GM18867 (cell line): ENCODE data around the gene BRMS1.
A peak's percentile ranks its signal among the peaks of the same experiment; 100 is the strongest.
"Not testable (repeated sequence)": the region's sequence is repeated elsewhere in the genome, so short reads cannot be mapped to it uniquely, and the experiment has no call there.

Experiments used
- ATAC-seq: cut with Tn5 transposase; IDR thresholded peaks from one replicate; pipeline ENCODE4 v1.9.1; 2021; ENCODE audit warnings: mild to moderate bottlenecking, moderate library complexity; ENCODE audit not compliant: unreplicated experiment

The BRMS1 gene, protein sequence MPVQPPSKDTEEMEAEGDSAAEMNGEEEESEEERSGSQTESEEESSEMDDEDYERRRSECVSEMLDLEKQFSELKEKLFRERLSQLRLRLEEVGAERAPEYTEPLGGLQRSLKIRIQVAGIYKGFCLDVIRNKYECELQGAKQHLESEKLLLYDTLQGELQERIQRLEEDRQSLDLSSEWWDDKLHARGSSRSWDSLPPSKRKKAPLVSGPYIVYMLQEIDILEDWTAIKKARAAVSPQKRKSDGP

DNA sequence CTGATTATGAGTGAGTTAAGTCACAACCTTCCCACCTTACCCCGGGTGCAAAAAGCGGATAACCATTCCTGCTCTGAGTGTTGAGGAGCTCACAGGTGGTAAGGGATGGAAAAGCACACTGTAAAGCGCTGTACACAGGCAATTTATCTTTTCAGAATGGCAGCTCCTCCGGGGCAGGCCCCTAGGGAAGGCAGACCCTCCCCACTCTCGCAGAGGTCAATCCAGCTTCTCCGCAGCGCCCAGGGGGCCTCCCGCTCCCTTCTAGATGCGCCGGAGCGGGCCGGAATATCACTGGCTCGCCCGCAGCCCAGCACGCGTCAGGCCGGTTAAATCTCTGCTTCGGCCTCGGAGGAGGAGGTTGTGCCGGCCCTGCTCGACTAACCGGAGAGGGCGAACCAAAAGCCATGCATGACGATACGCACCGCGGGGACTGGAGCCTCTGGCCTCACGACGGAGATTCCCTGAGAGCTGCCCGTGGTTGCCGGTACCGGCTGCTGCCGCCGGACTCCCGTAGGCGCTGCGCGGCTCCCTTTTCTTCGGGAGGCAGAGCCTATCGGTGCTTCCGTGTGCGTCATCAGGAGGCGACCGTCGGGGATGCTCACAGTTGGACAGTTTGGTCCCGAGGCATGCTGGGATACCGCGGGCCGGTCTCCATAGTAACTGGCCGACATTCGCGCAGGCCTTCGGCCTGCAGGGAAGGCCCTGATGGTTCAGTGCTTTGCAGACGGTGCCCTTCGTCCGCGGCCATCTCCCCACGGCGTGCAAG lies at the start of gene BRMS1:
Gene BRMS1, minus strand, starts transcription at position 555 of the 766 bp plus-strand sequence. CDS start 2,870 bp downstream, outside the sequence.
- peak; percentile 70 for ATAC-seq

DNA sequence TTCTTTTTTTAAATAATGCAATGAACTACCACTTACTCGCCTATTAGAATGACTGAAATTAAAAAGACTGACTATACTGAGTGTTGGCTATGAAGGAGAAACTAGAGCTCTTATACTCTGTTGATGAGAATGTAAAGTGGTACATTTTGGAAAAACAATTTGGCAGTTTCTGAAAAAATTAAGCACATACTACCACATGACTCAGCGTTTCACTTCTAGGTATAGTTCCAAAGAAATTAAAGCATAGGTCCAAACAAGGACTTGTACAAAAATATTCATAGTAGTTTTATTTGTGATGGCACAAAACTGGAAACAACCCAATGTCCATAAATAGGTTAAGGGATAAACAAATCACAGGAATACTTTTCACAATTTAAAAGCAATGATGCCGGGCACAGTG lies 49.0 kb upstream of the BRMS1 start:
- no peak for ATAC-seq

DNA sequence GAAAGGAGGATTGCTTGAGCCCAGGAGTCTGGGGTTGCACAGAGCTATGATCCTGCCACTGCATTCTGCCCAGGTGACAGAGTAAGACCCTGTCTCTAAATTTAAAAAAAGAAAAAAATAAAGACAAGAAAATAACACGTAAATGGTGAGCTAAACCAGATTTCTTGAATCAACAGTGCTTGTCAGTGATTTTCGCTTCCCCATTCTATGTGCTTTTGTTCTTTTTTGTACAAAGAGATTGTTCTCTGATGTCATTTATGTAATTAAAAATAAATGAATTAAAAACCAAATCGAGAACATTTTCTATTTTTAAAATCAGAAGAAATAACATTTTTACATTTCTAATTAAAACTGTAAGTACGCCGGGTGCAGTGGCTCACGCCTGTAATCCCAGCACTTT lies 46.4 kb upstream of the BRMS1 start:
- ATAC-seq, result no peak

GRCh38 chr11:66388780-66389386 lies 44.0 kb upstream of the BRMS1 start:
- no peak for ATAC-seq

- no peak for ATAC-seq
These were observed 41.5 kb upstream of the BRMS1 start for GRCh38 chr11:66386171-66387069.

DNA sequence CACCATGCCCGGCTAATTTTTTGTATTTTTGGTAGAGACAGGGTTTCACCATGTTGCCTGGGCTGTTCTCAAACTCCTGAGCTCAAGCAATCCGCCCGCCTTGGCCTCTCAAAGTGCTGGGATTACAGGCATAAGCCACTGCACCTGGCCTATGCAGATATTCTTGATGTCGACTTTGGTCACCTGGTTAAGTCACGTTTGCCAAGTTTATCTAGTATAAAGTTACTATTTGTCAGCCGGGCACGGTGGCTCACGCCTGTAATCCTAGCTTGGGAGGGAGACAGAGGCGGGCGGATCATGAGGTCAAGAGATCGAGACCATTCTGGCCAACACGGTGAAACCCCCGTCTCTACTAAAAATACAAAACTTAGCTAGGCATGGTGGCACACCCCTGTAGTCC lies 39.4 kb upstream of the BRMS1 start:
- not testable (repeated sequence) for ATAC-seq

GRCh38 chr11:66380264-66380663 lies 35.4 kb upstream of the BRMS1 start:
- ATAC-seq, result not testable (repeated sequence)

DNA sequence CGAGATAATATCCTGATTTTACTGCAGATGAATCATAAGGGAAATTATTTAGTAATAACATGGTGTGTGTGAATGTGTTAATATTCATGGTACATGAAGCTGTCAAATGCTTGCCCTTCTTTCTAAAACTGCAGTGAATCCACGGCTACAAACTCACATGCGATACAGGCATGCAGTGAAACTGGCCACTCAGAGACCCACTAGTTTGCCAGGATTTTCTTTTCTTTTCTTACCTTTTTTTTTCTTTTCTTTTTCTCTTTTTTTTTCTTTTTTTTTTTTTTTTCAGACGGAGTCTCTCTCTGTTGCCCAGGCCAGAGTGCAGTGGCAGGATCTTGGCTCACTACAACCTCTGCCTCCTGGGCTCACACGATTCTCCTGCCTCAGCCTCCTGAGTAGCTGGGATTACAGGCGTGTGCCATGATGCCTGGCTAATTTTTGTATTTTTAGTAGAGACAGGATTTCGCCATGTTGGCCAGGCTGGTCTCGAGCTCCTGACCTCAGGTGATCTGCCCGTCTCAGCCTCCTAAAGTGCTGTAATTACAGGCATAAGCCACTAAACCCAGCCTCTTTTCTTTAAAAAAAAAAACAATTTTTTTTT lies 28.9 kb upstream of the BRMS1 start:
- ATAC-seq, result not testable (repeated sequence)

GRCh38 chr11:66373265-66373664 lies 28.4 kb upstream of the BRMS1 start:
- no peak for ATAC-seq

DNA sequence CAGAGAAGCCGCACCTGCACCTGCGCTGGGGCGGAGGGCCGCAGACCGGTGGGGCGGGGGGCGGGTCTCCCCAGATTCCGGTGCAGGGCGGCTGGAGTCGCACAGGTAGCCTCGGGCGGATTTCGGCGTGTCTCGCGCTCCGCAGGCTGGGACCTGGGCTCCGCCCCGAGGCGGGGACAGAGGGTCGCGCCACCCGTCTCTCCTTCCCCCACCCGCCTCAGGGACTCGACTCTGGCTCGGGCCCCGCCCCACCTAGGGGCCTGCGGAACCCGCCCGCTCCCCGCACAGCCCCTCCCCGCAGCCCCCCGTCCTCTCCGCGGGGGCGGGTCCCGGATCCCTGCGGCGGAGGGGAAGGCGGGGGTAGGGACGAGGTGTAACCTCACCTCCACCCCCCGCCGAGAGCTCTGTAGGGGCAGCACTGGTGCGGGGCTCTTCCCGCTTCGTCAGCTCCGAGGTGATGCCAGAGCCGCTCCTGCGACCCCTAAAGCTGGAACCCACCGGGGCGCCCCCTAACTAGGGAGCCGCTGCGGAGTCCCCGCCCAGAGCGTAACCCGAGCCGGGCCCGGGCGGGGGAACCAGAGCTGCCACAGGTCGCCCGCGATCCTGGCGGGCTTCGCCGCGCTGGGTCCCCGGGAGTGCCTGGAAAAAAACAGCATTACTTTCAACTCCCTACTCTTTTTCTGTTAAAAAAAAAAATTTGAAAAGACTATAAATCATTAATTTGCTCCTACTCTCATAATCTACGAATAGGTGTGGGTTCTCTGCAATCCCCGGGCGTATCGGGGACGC lies 26.9 kb upstream of the BRMS1 start, which contains the start of gene SLC29A2:
Gene SLC29A2, minus strand, starts transcription at position 134 of the 789 bp plus-strand sequence. CDS start 169 bp downstream, outside the sequence.
- peak; percentile 66 for ATAC-seq

DNA sequence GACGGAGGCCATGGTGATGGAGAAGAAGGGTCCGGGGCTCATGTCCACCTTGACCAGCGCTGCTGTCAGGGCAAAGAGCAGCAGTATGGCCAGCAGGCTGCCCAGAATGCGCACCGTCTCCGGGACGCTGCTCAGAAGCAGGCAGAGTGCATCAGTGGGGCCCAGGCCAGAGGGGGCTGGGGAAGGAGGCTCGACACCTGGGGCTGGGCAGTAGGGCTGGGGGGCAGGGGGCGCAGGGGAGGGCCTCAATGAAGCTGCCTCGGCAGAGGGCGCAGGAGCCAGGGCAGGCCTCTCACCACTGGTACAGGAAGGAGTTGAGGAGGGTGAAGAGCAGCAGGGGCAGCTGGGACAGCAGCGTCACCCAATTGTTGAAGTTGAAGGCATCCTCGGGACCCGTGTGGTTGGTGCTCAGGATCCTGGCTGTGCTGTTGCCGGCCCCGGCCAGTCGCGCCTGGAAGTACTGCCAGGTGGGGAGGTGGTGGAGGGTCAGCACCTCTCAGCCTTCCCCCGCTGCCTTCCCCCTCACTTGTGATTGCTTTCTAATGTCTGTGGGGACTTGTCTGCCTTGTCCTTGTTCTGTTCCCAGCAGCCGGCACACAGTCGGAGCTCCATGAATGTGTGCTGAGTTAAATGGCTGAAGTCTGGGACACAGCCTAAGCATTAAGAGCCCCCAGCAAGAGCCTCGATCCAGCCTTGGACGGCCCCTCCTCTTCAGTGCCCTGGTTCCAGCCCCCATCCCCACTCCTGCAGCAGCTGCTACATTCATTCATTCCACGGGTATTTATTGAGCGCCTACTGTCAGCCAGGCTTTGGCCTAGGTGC lies 24.4 kb upstream of the BRMS1 start:
- no peak for ATAC-seq

DNA sequence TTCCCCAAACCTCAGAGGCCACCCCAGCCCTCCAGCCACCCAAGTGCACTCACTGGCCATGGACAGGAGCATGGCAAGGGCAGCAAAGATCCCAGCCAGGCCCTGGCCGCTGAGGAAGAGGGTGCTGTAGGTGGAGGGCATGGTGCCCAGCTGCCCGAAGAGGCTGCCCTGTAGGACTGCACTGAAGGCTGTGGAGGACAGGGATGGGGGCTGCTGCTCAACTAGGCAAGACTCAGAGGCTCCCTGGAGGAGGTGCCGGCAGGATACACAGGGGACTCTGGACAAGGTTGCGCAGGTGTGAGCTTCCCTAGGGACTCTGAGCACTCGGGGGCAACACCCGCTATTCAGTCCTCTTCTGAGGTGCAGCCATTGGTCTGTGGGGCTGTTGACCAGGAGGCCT lies 23.6 kb upstream of the BRMS1 start:
- ATAC-seq, result no peak

GRCh38 chr11:66367561-66368312 lies 22.8 kb upstream of the BRMS1 start:
- no peak for ATAC-seq

DNA sequence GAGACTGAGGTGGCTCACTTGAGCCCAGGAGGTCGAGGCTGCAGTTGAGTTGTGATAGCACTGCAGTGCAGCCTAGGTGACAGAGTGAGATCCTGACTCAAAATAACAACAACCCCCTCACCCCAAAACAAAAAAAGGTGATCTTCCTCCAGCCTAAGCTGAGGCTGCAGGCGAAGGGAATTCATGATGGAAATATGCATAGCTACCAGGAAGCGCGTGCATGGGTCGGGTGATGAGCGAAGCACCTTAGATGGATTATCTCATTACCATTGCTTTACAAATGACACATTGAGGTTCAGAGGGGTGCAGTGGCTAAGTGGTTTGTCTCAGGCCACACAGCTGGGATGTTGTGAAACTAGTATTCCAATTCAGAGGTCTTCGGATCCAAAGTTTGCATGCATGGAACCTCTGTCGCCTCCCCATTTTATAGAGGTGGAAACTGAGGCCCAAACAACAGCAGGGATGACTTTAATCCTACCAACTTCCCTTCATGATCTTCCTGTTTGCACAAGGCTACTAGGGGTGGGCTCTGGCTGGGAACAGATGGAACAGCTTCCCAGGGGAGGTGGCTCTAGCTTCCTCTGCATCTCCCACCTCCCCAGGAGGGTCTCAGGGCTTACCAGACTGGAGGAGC lies 22.1 kb upstream of the BRMS1 start:
- ATAC-seq, result no peak

- no peak for ATAC-seq
These were observed 21.1 kb upstream of the BRMS1 start for GRCh38 chr11:66365711-66366619.

DNA sequence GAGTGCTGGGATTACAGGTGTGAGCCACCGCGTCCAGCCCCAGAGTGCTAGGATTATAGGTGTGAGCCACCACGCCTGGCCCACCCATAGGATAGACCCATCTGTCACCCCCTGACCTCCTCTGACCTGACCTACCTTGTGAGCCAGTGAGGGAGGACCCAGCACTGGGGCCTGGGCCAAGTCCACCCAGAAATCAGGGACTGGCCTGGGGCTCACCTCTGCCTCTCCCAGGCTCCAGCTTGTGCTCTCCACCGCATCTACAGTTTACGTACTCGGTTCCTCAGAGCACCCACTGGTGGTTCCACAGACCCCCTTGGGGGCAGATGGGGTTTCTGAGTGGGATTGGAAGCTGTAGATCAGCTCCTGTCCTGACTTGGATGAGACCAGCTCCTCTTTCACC lies 20.3 kb upstream of the BRMS1 start:
- no peak for ATAC-seq
